Prostate gland (tissue), 2 donors: ENCODE results near the gene ABCA7. TPM values are rescaled to one million over a fixed set of nuclear protein-coding genes. Genes with fewer than 3 reads are reported as not detected.
"Not testable (repeated sequence)": the region's sequence is repeated elsewhere in the genome, so short reads cannot be mapped to it uniquely, and the experiment has no call there.

Source experiments
- DNase-seq: peaks from one replicate; pipeline ENCODE4 v3.0.0-alpha.2; 2019; ENCODE audit warnings: low spot score
- H3K27ac ChIP-seq, 2 donors: fragments of 200-600 bp; sonication (generic); 2 replicates each; pipeline ENCODE4 v1.5.1; 2017 to 2019
- H3K27me3 ChIP-seq: fragments of 200-600 bp; sonication (generic); replicated peaks from 2 replicates; pipeline ENCODE4 v1.5.1; 2019; ENCODE audit not compliant: insufficient read depth
- H3K36me3 ChIP-seq, 2 donors: fragments of 200-600 bp; sonication (generic); 1 replicate in 1 of 2; 2 replicates in 1 of 2; pipeline versions ENCODE4 v1.5.1 to v1.8.1; 2017 to 2019
- H3K4me1 ChIP-seq: fragments of 200-600 bp; sonication (generic); replicated peaks from 2 replicates; pipeline ENCODE4 v1.5.1; 2019
- H3K4me3 ChIP-seq, 2 donors: fragments of 200-600 bp; sonication (generic); 2 replicates each; pipeline ENCODE4 v1.5.1; 2017 to 2019
- H3K9me3 ChIP-seq: fragments of 200-600 bp; sonication (generic); 2 replicates; pipeline ENCODE4 v1.5.1; 2017
- POLR2A ChIP-seq: fragments of 450-650 bp; IDR thresholded peaks from one replicate; pipeline ENCODE4 v1.6.1; 2016; ENCODE audit warnings: antibody characterized with exemption, mild to moderate bottlenecking
- POLR2AphosphoS5 ChIP-seq: sonication (generic); formaldehyde crosslinking; IDR thresholded peaks from one replicate; pipeline ENCODE4 v1.6.1; 2017; ENCODE audit warnings: antibody characterized with exemption
- WGBS: methylation state at CpG from one replicate; pipeline ENCODE4 v1.1.5; 2018; 5-methylcytosine and 5-hydroxymethylcytosine counted together
- intact Hi-C: fragments of 100-400 bp; cut with DNase I; formaldehyde crosslinking; loops from one replicate; pipeline ENCODE4 v1.14.2; 2022
- small RNA-seq, 2 donors: library from RNA; depleted of rRNA; stranded (forward); fragments of <200 nt; gene quantifications; one replicate each; pipeline ENCODE3, GENCODE V24; 2016
- total RNA-seq, 2 donors: library from RNA; depleted of rRNA; stranded (reverse); fragments of >200 nt; gene quantifications; one replicate each; pipeline ENCODE4 v1.1.0, GENCODE V29; 2016
- TF ChIP-seq, protein P1 (sequence below), 4 experiments: fragments of 200-600 bp in 2 of 4; fragments of 450-650 bp in 2 of 4; sonication (generic) in 2 of 4; IDR thresholded peaks; 1 replicate in 3 of 4; 2 replicates in 1 of 4; pipeline ENCODE4 v1.5.1; 2016 to 2019; ENCODE audit warnings: antibody characterized with exemption in 4 of 4, mild to moderate bottlenecking in 2 of 4, moderate library complexity in 2 of 4

ABCA7 gene
- total RNA-seq, 2 donors from 2014 or later, result 16.2 to 25.1 TPM

- peak; percentile 95 for DNase-seq
- no peaks in the 10 kb centered on the region for H3K9me3 ChIP-seq
- H3K4me3 ChIP-seq, result no peak overlapping the region
- H3K27ac ChIP-seq, result peak overlapping the region; percentile 87
- peaks cover 13% of the 10 kb centered on the region for H3K4me1 ChIP-seq
- H3K27me3 ChIP-seq, result no peaks in the 10 kb centered on the region
- TF ChIP-seq, protein P1, sequence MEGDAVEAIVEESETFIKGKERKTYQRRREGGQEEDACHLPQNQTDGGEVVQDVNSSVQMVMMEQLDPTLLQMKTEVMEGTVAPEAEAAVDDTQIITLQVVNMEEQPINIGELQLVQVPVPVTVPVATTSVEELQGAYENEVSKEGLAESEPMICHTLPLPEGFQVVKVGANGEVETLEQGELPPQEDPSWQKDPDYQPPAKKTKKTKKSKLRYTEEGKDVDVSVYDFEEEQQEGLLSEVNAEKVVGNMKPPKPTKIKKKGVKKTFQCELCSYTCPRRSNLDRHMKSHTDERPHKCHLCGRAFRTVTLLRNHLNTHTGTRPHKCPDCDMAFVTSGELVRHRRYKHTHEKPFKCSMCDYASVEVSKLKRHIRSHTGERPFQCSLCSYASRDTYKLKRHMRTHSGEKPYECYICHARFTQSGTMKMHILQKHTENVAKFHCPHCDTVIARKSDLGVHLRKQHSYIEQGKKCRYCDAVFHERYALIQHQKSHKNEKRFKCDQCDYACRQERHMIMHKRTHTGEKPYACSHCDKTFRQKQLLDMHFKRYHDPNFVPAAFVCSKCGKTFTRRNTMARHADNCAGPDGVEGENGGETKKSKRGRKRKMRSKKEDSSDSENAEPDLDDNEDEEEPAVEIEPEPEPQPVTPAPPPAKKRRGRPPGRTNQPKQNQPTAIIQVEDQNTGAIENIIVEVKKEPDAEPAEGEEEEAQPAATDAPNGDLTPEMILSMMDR (IDR thresholded peaks at IDR 0.05), result peak; percentile 90 to 98 (median 96)
- TF ChIP-seq POLR2A (peak; percentile 48), POLR2AphosphoS5 (peak; percentile 87)
- intact Hi-C loops, result loop anchor here (5.0 kb wide), 1 partner anchor 79 kb away; no protein-coding TSS in a partner anchor
- WGBS, result 24% methylated on average over 37 of the region's 44 CpGs
- peaks cover 18 to 34% of the 10 kb centered on the region in 2 donors for H3K36me3 ChIP-seq
Measured at GRCh38 chr19:1113030-1113985, 73.4 kb downstream of the ABCA7 start.

GRCh38 chr19:1113986-1114483, 74.1 kb downstream of the ABCA7 start:
- no peaks in the 10 kb centered on the region for H3K27me3 ChIP-seq
- WGBS, result 91% methylated on average over 23 of the region's 25 CpGs
- DNase-seq, result no peak
- H3K9me3 ChIP-seq, result no peaks in the 10 kb centered on the region
- TF ChIP-seq POLR2A (no peak), POLR2AphosphoS5 (no peak)
- TF ChIP-seq, protein P1 (IDR thresholded peaks at IDR 0.05), result no peak
- H3K4me1 ChIP-seq, result peaks cover 13% of the 10 kb centered on the region
- intact Hi-C loops, result loop anchor here (5.0 kb wide), 1 partner anchor 78 kb away; no protein-coding TSS in a partner anchor
- H3K27ac ChIP-seq, result peak overlapping the region; percentile 87
- peaks cover 16 to 30% of the 10 kb centered on the region in 2 donors for H3K36me3 ChIP-seq
- no peak overlapping the region for H3K4me3 ChIP-seq

GRCh38 chr19:1114728-1115127, 74.8 kb downstream of the ABCA7 start:
- not testable (repeated sequence) for H3K27me3 ChIP-seq, H3K27ac ChIP-seq, H3K4me3 ChIP-seq, H3K9me3 ChIP-seq, DNase-seq
- H3K36me3 ChIP-seq, result peaks cover 23 to 26% of the 10 kb centered on the region in 2 donors
- peaks cover 13% of the 10 kb centered on the region for H3K4me1 ChIP-seq
- 93% methylated on average over 9 of the region's 9 CpGs for WGBS
- intact Hi-C loops, result loop anchor here (5.0 kb wide), 1 partner anchor 78 kb away; no protein-coding TSS in a partner anchor

Small RNAs within 50 kb of the gene (small RNA-seq; reads per million reads assigned to genes)
- 0 reads per million in 2 donors for gene RNU6-2

Other genes with a start within 250 kb of the ABCA7 start
- gene PTBP1, start 242.7 kb upstream of the ABCA7 start, total RNA-seq, result 100 to 1,000 TPM; 153 to 222 TPM
- gene PLPPR3, start 218.2 kb upstream of the ABCA7 start, total RNA-seq, result 10 to 100 TPM in 1 of 2 donors, under 1 TPM in 1; 0.27 to 20.3 TPM
- 1 to 10 TPM in 1 of 2 donors, not detected in 1; 6.9 TPM for gene AZU1, start 212.3 kb upstream of the ABCA7 start, total RNA-seq
- 1 to 10 TPM in 1 of 2 donors, not detected in 1; 2.6 TPM for gene PRTN3, start 199.1 kb upstream of the ABCA7 start, total RNA-seq
- 1 to 10 TPM in 1 of 2 donors, not detected in 1; 1.4 TPM for gene ELANE, start 187.8 kb upstream of the ABCA7 start, total RNA-seq
- gene CFD, start 180.4 kb upstream of the ABCA7 start, total RNA-seq, result 100 to 1,000 TPM in 1 of 2 donors, 10 to 100 TPM in 1; 92.2 to 167 TPM
- gene MED16, start 146.9 kb upstream of the ABCA7 start, total RNA-seq, result 100 to 1,000 TPM in 1 of 2 donors, 10 to 100 TPM in 1; 65.1 to 114 TPM
- not detected for gene RNU6-9, start 146.6 kb upstream of the ABCA7 start, total RNA-seq
- gene R3HDM4, start 126.9 kb upstream of the ABCA7 start, total RNA-seq, result 10 to 100 TPM; 36.9 to 58.7 TPM
- gene KISS1R, start 122.8 kb upstream of the ABCA7 start, total RNA-seq, result not detected
- 10 to 100 TPM in 1 of 2 donors, 1 to 10 TPM in 1; 3.8 to 18.7 TPM for gene ARID3A, start 114.1 kb upstream of the ABCA7 start, total RNA-seq
- gene WDR18, start 55.8 kb upstream of the ABCA7 start, total RNA-seq, result 10 to 100 TPM; 35.0 to 94.8 TPM
- under 1 TPM in 1 of 2 donors, not detected in 1; 0.34 TPM for gene GRIN3B, start 39.7 kb upstream of the ABCA7 start, total RNA-seq
- gene TMEM259, start 19.0 kb upstream of the ABCA7 start, total RNA-seq, result 100 to 1,000 TPM; 216 to 377 TPM
- gene RNU6-2, start 18.6 kb upstream of the ABCA7 start, total RNA-seq, result not detected
- 100 to 1,000 TPM in 1 of 2 donors, 10 to 100 TPM in 1; 82.9 to 101 TPM for gene CNN2, start 13.5 kb upstream of the ABCA7 start, total RNA-seq
- 10 to 100 TPM in 1 of 2 donors, 1 to 10 TPM in 1; 8.9 to 26.2 TPM for gene ARHGAP45, start 27.1 kb downstream of the ABCA7 start, total RNA-seq
- gene POLR2E, start 55.3 kb downstream of the ABCA7 start, total RNA-seq, result 100 to 1,000 TPM; 152 to 169 TPM
- gene GPX4, start 63.9 kb downstream of the ABCA7 start, total RNA-seq, result 100 to 1,000 TPM; 577 to 627 TPM
- gene SBNO2, start 134.2 kb downstream of the ABCA7 start, total RNA-seq, result 10 to 100 TPM; 32.5 to 79.9 TPM
- gene STK11, start 165.7 kb downstream of the ABCA7 start, total RNA-seq, result 100 to 1,000 TPM in 1 of 2 donors, 10 to 100 TPM in 1; 75.1 to 157 TPM
- gene CBARP, start 197.9 kb downstream of the ABCA7 start, total RNA-seq, result 1 to 10 TPM in 1 of 2 donors, under 1 TPM in 1; 0.68 to 4.4 TPM
- gene ATP5F1D, start 201.6 kb downstream of the ABCA7 start, total RNA-seq, result 100 to 1,000 TPM; 109 to 151 TPM
- 10 to 100 TPM; 35.8 to 42.9 TPM for gene MIDN, start 208.5 kb downstream of the ABCA7 start, total RNA-seq
- gene CIRBP, start 229.2 kb downstream of the ABCA7 start, total RNA-seq, result 100 to 1,000 TPM; 753 to 863 TPM
- 10 to 100 TPM; 95.1 to 98.7 TPM for gene FAM174C, start 235.4 kb downstream of the ABCA7 start, total RNA-seq
- not detected for gene EFNA2, start 245.8 kb downstream of the ABCA7 start, total RNA-seq